DND-41 (cell line): ENCODE results near the gene MBP.

ENCODE experiments used
- ATAC-seq: fragments of 200-7000 bp; cut with Tn5 transposase; 3 replicates; pipeline ENCODE4 v1.9.1; 2021; ENCODE audit warnings: low read depth; ENCODE audit not compliant: insufficient read depth
- DNase-seq: peaks from one replicate; pipeline ENCODE4 v3.0.0-alpha.2; 2020
- H2AFZ ChIP-seq: 2 replicates; pipeline ENCODE4 v1.6.0; 2012; ENCODE audit warnings: low read depth, low read length
- H3K27ac ChIP-seq: 2 replicates; pipeline ENCODE4 v1.5.1; 2012; ENCODE audit warnings: low read length, inconsistent platforms
- H3K27me3 ChIP-seq: fragments of 200-600 bp; sonication (generic); 2 replicates; pipeline ENCODE4 v1.6.0; 2012; ENCODE audit warnings: low read length, mild to moderate bottlenecking, inconsistent platforms; ENCODE audit not compliant: insufficient read depth, poor library complexity
- H3K36me3 ChIP-seq: 2 replicates; pipeline ENCODE4 v1.5.1; 2012; ENCODE audit warnings: low read length, inconsistent platforms; ENCODE audit not compliant: insufficient read depth
- H3K4me1 ChIP-seq: 2 replicates; pipeline ENCODE4 v1.5.1; 2012; ENCODE audit warnings: mild to moderate bottlenecking, low read length; ENCODE audit not compliant: insufficient read depth
- H3K4me2 ChIP-seq: 2 replicates; pipeline ENCODE4 v1.6.0; 2012; ENCODE audit warnings: mild to moderate bottlenecking, moderate library complexity, low read length, inconsistent platforms; ENCODE audit not compliant: insufficient read depth
- H3K4me3 ChIP-seq, 2 experiments: fragments of 200-600 bp in 1 of 2; shearing (Covaris generic) in 1 of 2; 2 replicates each; pipeline ENCODE4 v1.5.1; 2012 to 2016; ENCODE audit warnings: inconsistent platforms in 2 of 2, low read length in 2 of 2, mild to moderate bottlenecking in 2 of 2, low read depth in 1 of 2, moderate library complexity in 1 of 2
- H3K79me2 ChIP-seq: 2 replicates; pipeline ENCODE4 v1.6.0; 2012; ENCODE audit warnings: low read length, inconsistent platforms; ENCODE audit not compliant: insufficient read depth
- H3K9ac ChIP-seq: 2 replicates; pipeline ENCODE4 v1.6.0; 2012; ENCODE audit warnings: low read depth, mild to moderate bottlenecking, inconsistent platforms, low read length, moderate library complexity
- H3K9me3 ChIP-seq: 2 replicates; pipeline ENCODE4 v1.5.1; 2012; ENCODE audit warnings: low read length, moderate library complexity, mild to moderate bottlenecking, inconsistent platforms; ENCODE audit not compliant: insufficient read depth, severe bottlenecking
- H4K20me1 ChIP-seq: 2 replicates; pipeline ENCODE4 v1.6.0; 2012; ENCODE audit warnings: low read length; ENCODE audit not compliant: insufficient read depth
- EZH2 ChIP-seq: IDR thresholded peaks from 3 replicates; pipeline ENCODE4 v1.6.1; 2012; ENCODE audit warnings: borderline replicate concordance, low read depth, mild to moderate bottlenecking, moderate library complexity, low read length, inconsistent platforms; ENCODE audit not compliant: severe bottlenecking
- TF ChIP-seq, protein P1 (sequence below): IDR thresholded peaks from 2 replicates; pipeline ENCODE4 v1.5.1; 2012; ENCODE audit warnings: borderline replicate concordance, low read length, moderate library complexity, mild to moderate bottlenecking; ENCODE audit not compliant: poor library complexity, severe bottlenecking; ENCODE audit errors: extremely low read depth

The MBP gene

DNA sequence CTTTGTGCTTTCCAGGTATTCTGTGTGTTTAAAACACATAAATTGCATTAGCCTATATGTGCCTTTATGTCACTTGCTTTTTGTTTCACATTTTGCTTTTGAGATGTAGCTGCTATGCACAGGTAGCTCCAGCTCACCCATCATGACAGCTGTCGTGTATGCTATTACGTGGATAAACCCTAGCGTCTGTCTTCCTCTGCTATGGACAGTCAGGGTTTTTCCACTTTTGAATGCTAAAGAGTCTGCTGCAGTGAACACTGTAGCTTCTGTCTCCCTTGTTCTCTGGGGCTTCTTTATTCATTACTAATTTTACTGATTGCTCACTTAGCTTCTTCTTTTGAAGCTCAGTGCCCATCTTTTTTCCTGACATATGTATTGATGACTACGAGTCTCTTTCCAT lies 24.7 kb upstream of the MBP start:
- Histone ChIP-seq H3K27me3 (no peaks in the 10 kb centered on the region), H3K9ac (no peak overlapping the region), H2AFZ (no peak overlapping the region), H3K36me3 (no peaks in the 10 kb centered on the region), H3K9me3 (no peaks in the 10 kb centered on the region), H3K79me2 (no peaks in the 10 kb centered on the region), H3K4me3 (no peak overlapping the region), H3K4me1 (peaks cover 12% of the 10 kb centered on the region), H3K4me2 (no peak overlapping the region), H4K20me1 (no peaks in the 10 kb centered on the region), H3K27ac (no peak overlapping the region)
- DNase-seq: no peak
- TF ChIP-seq, protein P1, sequence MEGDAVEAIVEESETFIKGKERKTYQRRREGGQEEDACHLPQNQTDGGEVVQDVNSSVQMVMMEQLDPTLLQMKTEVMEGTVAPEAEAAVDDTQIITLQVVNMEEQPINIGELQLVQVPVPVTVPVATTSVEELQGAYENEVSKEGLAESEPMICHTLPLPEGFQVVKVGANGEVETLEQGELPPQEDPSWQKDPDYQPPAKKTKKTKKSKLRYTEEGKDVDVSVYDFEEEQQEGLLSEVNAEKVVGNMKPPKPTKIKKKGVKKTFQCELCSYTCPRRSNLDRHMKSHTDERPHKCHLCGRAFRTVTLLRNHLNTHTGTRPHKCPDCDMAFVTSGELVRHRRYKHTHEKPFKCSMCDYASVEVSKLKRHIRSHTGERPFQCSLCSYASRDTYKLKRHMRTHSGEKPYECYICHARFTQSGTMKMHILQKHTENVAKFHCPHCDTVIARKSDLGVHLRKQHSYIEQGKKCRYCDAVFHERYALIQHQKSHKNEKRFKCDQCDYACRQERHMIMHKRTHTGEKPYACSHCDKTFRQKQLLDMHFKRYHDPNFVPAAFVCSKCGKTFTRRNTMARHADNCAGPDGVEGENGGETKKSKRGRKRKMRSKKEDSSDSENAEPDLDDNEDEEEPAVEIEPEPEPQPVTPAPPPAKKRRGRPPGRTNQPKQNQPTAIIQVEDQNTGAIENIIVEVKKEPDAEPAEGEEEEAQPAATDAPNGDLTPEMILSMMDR: no peak
- no peak for ATAC-seq

DNA sequence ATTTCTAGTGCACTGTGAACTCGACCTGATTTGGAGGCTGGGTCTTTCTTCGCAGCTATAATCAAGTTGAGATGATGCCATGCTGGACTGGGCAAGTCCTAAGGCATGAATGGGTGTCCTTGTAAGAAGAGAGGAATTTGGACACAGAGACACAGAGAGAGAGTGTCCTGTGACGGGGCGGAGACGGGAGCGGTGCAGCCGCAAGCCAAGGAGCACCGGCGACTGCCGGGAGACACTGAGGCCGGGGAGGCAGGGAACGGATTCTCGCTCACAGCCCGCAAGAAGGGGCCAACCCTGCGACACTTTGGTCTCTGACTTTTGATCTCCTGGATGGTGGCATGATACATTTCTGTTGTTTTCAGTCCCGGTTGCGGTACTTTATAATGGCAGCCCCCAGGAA lies 22.4 kb upstream of the MBP start:
- H3K27ac ChIP-seq: no peak overlapping the region
- no peaks in the 10 kb centered on the region for H3K27me3 ChIP-seq
- no peak for DNase-seq
- no peak for ATAC-seq
- H2AFZ ChIP-seq: no peak overlapping the region
- peaks cover 12% of the 10 kb centered on the region for H3K4me1 ChIP-seq
- no peaks in the 10 kb centered on the region for H3K9me3 ChIP-seq
- no peak overlapping the region for H3K9ac ChIP-seq
- no peaks in the 10 kb centered on the region for H4K20me1 ChIP-seq
- H3K79me2 ChIP-seq: no peaks in the 10 kb centered on the region
- TF ChIP-seq, protein P1: no peak
- TF ChIP-seq EZH2: no peak
- no peak overlapping the region for H3K4me2 ChIP-seq
- no peaks in the 10 kb centered on the region for H3K36me3 ChIP-seq
- H3K4me3 ChIP-seq: no peak overlapping the region

DNA sequence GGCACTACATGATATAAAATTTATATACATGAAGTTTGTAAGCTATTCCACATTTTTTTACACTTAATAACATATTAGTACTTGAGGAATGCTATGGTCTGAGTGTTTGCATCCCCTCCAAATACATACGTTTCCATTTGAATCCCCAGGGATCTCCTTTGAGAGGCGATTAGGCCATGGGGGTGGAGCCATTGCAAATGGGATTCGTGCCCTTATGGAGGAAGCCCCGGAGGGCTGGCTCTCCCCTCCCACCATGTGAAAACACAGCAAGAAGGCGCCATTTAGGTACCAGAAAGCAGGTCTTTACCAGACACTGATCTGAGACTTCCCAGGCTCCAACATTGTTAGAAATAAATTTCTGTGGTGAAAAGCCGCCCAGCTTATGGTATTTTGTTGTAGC lies 20.8 kb upstream of the MBP start:
- TF ChIP-seq, protein P1: no peak
- no peak for TF ChIP-seq EZH2
- H3K79me2 ChIP-seq: no peaks in the 10 kb centered on the region
- no peak overlapping the region for H3K9ac ChIP-seq
- no peaks in the 10 kb centered on the region for H3K27me3 ChIP-seq
- DNase-seq: no peak
- no peak overlapping the region for H2AFZ ChIP-seq
- peaks cover 16% of the 10 kb centered on the region for H3K4me1 ChIP-seq
- H3K4me2 ChIP-seq: no peak overlapping the region
- H3K9me3 ChIP-seq: no peaks in the 10 kb centered on the region
- ATAC-seq: no peak
- H3K4me3 ChIP-seq: no peak overlapping the region
- H3K27ac ChIP-seq: no peak overlapping the region
- H3K36me3 ChIP-seq: no peaks in the 10 kb centered on the region
- no peaks in the 10 kb centered on the region for H4K20me1 ChIP-seq
